WI38 (cell line): ENCODE results near the gene COL5A1.

Experiments used
- H3K4me3 ChIP-seq: 2 replicates; pipeline ENCODE4 v1.5.1; 2011; ENCODE audit warnings: low read depth, mild to moderate bottlenecking, control low read depth, low read length
- CTCF ChIP-seq: IDR thresholded peaks from 2 replicates; pipeline ENCODE4 v1.5.1; 2012; ENCODE audit warnings: low read depth, mild to moderate bottlenecking, control low read depth, low read length

Gene COL5A1

DNA sequence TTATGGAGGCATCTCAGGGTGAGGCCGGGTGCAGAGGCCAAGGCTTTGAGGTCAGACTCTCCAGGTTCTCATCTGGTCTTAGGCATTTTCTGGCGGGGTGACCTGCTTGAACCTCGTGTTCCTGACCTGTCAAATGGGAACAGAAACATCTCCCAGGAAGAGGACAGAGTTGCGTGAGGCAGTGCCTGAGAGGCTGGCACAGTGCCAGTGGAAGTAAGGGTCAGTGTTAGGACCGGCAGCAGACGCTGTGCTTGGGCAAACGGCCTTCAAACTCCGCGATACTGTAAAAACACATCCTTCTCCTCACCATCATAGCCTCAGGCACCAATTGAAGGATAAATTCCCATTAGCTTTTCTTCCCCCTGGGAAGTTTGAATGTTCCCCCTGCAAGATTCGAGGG, 183.4 kb downstream of the COL5A1 start:
- TF ChIP-seq CTCF = no peak
- no peak overlapping the region for H3K4me3 ChIP-seq

DNA sequence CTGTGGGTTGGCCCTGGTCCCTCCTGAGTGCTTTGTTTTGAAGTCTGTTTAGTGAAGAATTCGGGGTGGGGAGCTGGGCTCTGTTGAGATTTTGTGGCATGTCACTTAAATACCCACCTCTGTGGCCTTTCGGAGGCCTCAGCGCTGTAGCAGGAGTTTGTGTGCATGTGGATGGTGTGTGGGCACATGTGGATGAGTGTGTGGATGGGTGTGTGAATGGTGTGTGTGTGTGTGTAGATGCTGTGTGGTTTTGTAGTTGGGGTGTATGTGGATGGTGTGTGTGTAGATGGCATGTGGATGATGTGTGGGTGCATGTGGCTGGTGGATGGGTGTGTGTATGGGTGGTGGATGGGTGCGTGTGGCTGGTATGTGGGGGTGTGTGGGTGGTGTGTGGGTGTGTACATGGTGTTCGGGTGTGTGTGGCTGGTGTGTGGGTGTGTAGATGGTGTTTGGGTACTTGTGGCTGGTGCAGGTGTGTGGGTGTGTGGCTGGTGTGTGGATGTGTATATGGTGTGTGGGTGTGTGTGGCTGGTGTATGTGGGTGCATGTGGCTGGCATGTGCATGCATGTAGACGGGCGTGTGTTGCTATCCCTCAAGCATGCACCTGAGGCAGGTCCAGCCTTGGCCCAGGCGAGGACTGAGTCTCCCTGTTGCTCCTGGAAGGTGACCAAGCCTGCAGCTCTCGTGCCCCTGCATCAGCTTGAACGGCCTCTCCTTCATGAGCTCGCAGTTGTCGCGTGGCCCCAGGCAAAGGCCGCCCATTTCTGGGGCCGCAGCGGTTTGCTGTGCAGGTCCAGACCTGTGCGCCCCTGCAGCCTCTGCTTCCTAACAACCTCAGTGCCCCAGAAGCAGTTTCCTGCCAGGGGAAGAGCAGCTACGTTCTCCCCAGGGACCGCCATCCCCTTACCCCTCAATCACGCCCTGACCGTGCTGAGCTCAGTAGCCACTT, 185.0 kb downstream of the COL5A1 start:
- H3K4me3 ChIP-seq = no peak overlapping the region
- no peak for TF ChIP-seq CTCF

- no peak overlapping the region for H3K4me3 ChIP-seq
- no peak for TF ChIP-seq CTCF
Measured at GRCh38 chr9:134827559-134827958, 186.0 kb downstream of the COL5A1 start.

- TF ChIP-seq CTCF = no peak
- no peak overlapping the region for H3K4me3 ChIP-seq
Measured at GRCh38 chr9:134827993-134828392, 186.4 kb downstream of the COL5A1 start.

- no peak overlapping the region for H3K4me3 ChIP-seq
- TF ChIP-seq CTCF = no peak
Measured at GRCh38 chr9:134828892-134829291, 187.3 kb downstream of the COL5A1 start.

DNA sequence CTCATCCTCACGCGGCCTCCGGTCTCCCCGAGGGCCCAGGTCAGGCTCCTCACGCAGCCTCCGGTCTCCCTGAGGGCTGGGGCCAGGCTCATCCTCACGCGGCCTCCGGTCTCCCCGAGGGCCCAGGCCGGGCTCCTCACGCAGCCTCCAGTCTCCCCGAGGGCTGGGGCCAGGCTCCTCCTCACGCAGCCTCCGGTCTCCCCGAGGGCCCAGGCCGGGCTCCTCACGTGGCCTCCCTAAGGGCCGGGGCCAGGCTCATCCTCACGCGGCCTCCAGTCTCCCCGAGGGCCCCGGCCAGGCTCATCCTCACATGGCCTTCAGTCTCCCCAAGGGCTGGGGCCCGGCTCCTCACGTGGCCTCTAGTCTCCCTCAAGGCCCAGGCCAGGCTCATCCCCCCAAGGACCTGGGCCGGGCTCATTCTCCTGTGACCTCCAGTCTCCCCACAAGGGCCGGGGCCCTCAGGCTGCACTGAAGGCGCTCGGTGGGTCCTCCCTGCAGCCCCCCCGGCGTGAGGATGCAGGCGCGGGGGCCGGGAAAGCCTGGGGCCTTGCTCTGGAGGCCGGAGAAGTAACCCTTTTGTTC, 187.8 kb downstream of the COL5A1 start:
- no peak for TF ChIP-seq CTCF

GRCh38 chr9:134830126-134830525, 188.5 kb downstream of the COL5A1 start:
- TF ChIP-seq CTCF = no peak
- H3K4me3 ChIP-seq = no peak overlapping the region

More for the DNA sequence above, 187.8 kb downstream of the COL5A1 start:
- no peak overlapping the region for H3K4me3 ChIP-seq
